GM19328 (cell line): Measurements from ENCODE around the gene ZNF335.
"Not testable (repeated sequence)": the region's sequence is repeated elsewhere in the genome, so short reads cannot be mapped to it uniquely, and the experiment has no call there.

Experiments used
- ATAC-seq: cut with Tn5 transposase; IDR thresholded peaks from one replicate; pipeline ENCODE4 v1.9.1; 2021; ENCODE audit warnings: mild to moderate bottlenecking, moderate library complexity; ENCODE audit not compliant: unreplicated experiment

Gene ZNF335

DNA sequence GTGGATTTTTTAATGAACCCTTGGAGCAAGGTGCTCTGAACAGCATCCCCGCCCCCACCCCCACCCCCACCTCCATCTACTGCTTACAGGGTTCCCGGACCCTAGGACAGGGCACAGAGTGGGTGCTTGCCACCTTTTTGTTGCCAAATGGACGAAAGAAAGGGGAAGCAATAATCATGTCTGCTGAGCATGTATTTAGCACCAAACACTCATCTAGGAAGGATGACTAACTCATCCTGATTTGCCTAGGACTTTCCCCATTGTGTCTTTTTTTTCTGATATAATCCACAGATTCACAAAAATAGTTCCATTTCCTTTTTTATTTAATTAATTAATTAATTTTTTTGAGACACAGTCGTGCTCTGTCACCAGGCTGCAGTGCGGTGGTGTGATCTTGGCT, 58.9 kb downstream of the ZNF335 start:
- no peak for ATAC-seq

DNA sequence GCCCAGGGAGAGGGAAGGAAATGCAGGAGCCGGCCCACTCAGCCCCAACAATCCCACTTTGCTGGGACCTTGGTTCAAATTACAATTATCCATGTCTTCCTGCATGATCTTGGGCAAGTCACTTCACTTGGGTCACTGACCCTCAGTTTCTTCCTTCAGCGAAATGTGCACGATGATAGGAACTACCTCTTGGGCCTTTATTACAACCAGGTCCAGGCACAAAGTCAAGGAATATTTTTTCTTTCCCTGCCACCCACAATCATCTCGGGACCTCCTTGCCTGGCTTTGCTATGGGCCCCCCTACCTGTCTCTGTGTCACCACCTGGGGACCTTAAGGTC, 59.7 kb downstream of the ZNF335 start:
- ATAC-seq, result no peak

DNA sequence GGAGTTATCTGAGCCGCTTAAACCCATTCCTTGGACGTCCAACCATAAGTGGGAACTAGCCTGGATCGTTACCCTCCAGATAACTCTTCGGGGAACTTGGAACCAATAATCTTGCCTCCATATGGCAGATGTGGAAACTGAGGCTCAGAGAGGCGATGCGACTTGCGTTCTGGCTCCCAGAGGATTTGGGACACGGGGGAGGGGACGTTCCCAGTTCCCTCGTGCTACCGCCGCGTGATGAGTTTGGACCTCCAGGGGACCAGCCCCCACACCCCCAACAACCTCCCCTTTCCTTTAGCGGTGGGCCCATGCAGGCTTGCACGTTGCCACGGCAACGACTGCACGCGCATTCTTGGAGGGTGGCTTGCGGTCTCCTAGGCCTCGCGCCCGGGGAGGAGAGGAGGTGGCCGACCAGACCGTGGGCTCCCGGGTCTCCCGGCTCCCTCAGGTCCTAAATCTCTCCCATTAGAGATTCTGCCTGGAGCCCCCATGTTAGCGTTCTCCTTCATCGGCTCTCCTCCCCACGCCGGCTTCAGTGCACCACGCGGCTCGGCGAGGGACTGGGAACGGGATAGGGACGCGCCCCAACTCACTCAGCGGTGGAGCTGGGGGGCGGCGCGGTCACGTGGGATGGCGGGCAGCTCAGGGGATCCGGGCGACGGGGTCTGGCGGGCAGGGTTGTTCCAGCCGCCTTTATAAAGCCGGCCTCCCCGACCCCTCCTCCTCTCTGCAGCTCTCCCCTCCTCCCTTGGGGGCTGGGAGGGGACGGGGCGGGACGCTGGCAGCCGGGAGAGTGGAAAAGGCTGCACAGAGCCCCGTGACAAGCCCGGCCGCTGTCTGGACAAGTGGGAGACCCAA, 60.3 kb downstream of the ZNF335 start, which contains the start of gene PLTP:
TSS of gene PLTP (minus strand) at position 670 of the 858 bp plus-strand sequence. CDS start 703 bp downstream, outside the sequence.
- no peak for ATAC-seq

DNA sequence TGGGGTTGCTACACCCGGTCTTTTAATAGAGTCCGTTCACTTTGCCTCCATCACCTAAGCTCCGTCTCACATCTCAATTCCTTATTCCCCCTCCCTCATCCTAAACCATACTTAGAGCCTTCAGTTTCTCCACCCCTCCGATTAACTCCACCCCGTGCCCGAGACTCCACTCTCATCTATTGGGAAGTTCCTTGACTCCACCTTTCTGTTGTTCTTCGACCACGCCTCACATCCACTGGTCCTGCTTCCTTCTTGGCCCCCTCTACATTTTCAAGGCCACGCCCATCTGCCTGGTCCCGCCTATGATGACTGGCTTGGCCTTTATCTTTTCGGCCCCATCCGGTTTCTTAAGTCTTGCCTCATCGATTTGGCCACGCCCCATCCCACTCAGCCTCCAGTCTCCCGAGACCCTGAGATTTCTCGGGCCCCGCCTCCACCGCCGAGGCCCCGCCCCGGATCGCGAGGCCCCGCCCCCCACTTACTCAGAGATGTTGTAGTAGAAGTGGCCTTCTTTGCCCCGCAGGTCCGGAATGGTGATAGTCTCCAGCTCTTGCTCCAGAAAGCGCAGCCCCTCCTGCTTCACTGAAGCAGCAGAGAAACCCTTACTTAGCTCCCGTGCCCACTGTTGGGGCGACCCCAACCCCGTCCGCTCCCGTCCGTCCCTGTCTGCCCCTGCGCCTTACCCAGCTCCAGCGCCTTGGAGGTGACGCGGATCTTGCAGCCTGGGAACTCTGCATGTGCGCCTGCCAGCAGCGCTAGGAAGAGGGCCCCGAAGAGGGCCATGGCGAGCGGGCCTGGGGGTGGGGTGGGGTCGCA, 61.1 kb downstream of the ZNF335 start:
- peak; percentile 89 for ATAC-seq

DNA sequence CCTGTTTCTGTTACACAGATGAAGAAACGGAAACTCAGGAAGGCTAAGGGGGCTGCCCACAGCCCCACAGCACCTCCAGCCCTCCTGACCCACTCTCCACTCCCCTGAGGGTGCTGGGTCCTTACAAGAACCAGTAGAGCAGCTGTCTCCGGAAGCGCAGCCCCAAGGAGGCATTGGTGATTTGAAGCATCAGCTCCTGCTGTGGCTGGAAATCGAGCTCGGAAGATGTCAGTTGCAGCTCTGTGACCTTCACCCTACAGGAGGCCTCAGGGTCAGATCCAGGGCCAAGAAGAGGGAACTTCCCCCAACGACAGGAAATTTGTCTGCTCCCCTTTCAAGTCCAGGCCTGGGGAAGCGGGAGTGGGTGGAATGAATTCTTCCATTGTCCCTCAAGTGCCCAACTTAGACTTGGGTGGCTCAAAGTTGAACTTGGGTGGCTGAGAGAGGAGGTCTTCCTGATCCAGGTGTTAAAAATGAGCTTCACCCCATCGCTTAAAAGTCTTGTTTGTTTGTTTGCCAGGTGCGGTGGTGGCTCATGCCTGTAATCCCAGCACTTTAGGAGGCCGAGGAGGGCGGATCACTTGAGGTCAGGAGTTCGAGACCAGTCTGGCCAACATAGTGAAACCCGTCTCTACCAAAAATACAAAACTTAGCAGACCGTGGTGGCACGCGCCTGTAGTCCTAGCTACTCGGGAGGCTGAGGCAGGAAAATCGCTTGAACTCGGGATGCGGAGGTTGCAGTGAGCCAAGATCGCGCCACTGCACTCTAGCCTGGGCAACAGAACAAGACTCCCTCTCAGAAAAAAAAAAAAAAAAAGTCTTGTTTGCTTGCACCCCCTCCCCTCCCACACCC, 62.0 kb downstream of the ZNF335 start:
- no peak for ATAC-seq

DNA sequence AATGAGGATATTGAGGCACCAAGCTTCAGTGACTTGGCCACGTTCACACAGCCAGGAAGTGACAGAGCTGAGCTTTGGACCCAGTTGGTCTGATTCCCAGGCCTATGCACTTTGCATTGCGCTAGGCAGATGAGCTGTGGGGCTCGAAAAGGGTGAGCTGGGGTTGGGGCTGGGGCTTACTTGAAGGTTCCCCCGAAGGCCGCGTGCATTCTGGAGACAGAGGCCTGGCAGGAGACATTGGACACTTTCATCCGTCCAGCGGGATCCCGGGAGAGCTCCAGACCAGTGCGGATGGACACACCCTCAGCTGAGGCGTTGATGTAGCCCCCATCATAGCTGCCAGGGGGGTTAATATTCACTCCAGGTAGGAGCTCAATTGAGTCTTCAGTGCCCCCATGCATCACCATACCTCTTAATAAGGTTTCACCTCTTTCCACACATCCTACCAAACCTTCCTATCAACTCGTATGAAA, 62.6 kb downstream of the ZNF335 start:
- ATAC-seq, result no peak

DNA sequence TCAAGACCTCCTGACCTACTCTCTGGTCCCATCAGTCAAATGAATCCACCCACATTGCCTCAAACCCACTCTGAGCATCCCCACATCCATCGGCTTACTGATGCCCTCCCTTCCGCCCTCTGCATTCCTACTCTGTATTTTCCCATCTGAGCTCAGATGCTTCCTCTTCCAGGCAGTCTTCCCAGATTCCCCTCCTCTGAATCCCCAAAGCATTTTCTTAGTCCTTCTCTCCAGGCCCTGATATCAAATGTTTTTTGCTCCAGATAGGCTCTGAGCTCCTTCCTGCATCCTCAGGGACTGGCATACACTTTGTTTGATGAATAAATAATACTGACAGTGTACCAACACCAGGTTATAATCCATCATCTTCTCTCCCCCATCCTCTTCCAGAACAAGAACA, 63.9 kb downstream of the ZNF335 start:
- ATAC-seq, result no peak

DNA sequence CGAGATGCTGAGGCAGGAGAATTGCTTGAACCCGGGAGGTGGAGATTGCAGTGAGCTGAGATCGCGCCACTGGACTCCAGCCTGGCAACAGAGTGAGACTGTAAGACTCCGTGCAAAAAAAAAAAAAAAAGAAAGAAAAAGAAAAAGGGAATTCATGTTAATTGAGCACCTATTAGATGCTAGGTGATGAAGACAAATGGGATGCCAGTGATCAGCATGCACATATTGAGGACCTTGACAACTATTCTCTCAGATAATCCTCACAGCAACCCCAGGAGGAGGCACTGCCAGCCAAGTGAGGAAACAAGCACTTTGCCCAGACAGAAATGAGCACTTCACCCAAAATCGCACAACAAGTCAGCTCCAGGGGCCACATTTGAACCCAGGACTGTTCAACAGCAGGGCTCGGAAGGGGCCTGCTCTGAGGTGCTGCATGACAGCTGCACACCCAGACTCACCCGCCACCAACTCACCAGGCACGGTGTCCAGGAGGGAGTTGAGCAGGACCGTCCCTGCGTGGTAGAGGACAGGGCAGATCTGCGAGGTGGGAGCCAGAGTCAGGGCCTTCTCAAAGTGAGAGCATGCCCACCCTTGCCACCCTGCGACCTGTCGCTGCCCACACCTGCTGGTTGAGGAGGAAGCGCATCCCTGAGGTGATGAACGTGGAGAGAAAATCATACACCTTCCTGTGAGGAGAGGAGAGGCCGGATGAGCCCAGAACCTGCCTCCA, 64.6 kb downstream of the ZNF335 start:
- ATAC-seq, result no peak

DNA sequence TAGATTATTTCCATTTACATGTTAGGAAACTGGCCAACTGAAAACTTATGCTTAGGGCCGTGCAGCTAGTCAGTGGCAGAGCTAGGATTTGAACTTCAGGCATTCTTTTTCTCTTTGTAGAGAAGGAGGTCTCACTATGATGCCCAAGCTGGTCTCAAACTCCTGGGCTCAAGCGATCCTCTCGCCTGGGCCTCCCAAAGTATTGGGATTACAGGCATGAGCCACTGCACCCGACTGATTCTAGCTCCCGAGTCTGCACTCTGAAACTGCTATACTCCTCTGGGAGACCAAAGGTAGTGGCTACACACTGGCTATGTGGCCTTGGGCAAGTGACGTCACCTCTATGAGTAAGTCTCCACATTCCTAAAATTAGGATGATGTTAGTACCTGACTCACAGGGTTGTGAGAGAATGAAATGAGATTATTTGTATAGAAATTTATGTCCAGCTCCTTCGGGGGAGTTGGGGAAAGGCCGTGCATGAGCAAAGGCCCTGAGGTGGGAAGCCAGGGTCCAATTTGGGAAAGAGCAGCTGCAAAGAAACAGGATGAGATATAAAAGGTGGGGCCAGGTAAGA, 66.4 kb downstream of the ZNF335 start:
- ATAC-seq, result no peak

DNA sequence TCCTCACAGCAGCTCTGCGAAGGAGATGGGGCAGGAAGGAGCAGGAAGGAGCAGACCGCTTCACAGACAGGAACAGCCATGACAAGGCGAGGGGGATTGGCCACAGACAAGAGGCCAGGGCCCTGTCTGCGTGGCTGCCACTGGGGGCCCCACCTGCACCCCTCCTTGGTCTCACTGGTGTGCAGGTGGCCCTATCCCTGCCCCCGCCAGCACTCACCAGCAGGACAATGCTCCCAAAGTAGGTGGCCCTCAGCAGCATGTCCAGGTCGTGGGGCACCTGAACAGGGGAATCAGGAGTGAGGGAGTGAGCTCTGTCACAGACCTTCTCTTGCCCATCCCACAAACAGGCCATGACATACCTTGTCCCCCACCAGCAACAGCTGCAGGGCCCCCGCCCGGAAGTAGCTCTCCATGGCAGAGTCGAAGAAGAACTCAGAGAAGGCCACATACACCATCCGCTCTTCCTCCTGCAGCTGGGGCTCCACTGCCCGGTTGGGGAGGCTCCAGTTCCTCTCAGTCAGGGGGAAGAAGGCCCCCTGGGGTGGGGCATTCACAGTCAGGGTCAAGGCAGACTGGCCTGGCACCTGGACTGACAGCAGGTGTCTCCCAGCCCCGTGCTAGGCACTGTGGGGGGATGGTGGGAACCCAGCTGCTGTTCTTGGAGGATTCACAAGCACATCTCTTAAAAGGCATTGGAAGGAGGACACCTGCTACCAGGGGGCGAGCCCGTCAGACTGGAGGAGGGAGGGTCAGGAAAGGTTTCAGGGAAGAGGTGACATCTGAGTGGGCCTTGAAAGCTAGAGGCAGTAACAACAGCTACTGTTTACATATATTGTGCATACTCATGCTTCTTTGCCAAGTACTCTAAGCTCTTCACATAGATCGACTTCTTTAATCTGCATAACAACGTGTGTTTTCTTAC, 67.2 kb downstream of the ZNF335 start:
- ATAC-seq, result no peak

DNA sequence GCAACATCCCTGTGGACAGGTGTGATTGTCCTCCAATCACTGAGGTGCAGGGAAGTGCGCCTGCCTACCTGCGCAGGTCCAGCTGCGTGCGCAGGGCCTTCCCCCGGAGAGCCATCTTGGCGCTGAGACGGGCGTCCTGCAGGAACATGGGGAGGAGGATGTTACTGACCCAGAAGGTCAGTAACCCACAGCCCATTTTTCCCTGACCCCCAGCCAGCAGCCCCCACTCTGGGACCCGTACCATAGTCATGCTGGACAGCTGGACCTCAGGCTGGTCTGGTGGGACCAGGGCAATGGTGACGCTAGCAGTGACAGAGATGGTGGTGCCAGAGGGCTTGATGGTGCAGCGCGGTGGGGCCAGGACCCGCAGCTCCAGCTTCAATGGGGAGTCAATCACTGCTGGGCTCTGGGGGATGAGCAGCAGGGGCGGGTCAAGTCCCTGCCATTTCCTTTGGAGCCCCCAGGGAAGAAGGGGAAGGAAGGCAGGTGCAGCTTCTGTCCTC, 69.8 kb downstream of the ZNF335 start:
- ATAC-seq, result no peak

DNA sequence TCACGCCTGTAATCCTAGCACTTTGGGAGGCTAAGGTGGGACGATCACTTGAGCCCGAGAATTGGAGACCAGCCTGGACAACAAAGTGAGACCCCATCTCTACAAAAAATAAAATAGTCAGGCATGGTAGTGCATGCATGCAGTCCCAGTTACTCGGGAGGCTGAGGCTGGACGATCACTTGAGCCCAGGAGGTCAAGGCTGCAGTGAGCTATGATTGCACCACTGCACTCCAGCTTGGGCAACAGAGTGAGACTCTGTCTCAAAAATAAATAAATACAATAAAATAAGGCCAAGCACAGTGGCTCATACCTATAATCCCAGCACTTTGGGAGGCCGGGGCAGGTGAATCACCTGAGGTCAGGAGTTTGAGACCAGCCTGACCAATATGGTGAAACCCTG, 70.7 kb downstream of the ZNF335 start:
- not testable (repeated sequence) for ATAC-seq

DNA sequence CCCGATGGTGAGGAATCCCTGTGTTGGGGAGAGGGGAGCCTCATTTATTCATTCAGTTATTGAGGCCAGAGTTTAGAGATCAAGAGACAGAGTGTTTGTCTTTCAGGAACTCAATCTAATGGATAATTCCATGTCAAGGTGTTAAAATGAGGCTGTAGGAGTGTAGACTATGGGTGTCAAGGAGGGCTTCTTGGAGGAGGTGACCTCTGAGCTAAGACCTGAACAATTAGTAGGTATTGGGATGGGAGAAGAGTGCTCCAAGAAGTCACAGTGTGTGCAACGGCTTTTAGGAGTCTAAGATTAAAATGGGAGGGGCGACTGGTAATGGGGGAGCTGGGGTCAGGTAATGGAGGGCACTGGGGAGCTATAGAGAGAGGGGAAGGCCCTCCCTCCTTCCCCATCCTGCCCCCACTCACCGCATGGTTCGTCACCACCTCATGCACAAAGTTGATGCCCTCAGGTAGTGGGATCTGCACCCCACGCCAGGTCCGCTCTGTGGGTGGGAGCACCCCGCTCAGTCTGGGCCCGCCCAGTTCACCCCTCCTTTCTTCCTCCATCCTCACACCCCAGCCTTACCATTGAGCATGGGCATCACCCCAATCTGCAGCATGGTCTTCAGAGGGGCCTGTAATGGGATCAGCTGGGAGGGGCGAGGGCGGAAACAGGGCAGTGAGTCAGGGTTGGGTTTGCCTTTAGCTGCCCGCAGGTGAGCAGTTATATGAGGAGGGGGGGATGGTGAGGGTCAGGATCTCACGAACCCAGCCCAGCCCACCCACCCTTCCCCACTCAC, 72.8 kb downstream of the ZNF335 start:
- no peak for ATAC-seq
